GM13977 (cell line): ENCODE results near the gene UBASH3A.

Experiments used
- DNase-seq: peaks from one replicate; pipeline ENCODE4 v3.0.0; 2012; ENCODE audit warnings: low spot score
- CTCF ChIP-seq: IDR thresholded peaks from 2 replicates; pipeline ENCODE4 v1.5.1; 2012; ENCODE audit warnings: mild to moderate bottlenecking, control low read depth; ENCODE audit not compliant: insufficient read depth; ENCODE audit errors: extremely low read depth, missing control alignments
- in situ Hi-C: fragments of 300-500 bp; cut with MboI; formaldehyde crosslinking; loops from one replicate; pipeline ENCODE4 v1.12.0; 2022; ENCODE audit warnings: low sequenced_read_pairs, low pct_unique_long_range_greater_than_20kb, mixed read lengths, inconsistent platforms; ENCODE audit not compliant: unreplicated experiment

The UBASH3A gene

DNA sequence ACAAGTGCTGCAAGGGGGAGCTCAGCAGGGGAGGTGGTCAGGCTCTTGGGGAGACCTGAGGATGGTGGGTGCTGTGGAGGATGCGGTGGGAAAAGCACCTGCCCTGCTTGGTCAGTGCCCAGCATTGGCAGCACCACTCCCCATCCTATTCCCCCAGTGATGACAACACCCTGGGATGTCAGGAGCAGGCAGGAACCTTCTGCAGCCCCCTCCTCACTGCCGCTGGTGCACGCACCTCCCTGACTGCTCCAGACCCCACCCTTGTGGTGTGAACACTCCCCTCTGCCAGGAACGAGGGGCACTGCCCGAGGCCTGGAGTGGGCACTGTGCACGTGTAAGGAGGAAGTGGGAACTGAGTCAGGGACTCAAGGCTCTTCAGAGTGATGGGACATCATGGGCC is 20.4 kb upstream of the UBASH3A start:
- in situ Hi-C loops, result no loop called here
- no peak for TF ChIP-seq CTCF

DNA sequence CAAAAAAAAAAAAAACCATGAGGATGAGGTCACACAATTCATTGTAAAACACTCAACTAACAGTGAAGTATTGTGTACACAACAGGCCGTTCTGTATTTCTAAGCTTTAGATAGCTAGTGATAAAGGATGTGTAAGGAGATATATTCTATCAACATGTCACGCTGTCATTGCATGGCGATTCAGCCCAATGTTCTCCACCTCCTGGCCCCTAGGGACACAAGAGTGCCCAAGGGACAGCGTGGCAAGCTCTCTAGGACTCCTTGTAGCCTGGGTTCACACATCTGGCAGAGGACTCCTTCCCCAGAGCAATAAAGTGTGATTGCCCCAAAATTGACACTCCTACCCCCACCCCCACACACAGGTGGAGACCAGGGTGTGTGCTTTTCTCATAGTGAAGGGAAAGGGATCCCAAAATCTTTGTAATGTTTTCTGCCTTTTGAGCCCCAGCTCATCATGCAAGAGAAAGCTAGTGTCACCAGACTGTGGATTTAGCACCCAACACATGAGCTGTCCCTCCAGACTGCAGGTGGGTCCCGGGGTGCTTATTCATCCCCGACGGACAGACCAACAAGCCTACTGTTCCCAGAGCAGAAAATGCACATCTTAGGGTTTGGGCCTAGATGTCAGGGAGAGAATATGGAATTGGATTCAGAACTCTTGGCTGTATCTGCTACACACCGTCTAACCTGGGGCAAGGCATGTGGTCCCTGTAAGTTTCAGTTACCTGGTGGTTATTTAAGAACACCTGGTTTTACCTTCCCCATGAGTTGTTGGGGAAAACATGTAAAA is 19.4 kb upstream of the UBASH3A start:
- no peak for DNase-seq
- in situ Hi-C loops, result no loop called here

More for the DNA sequence above, 20.4 kb upstream of the UBASH3A start:
- DNase-seq, result no peak

GRCh38 chr21:42384989-42385388 is 18.7 kb upstream of the UBASH3A start:
- DNase-seq, result no peak
- in situ Hi-C loops, result no loop called here
- TF ChIP-seq CTCF, result no peak

More for the DNA sequence above, 19.4 kb upstream of the UBASH3A start:
- no peak for TF ChIP-seq CTCF

DNA sequence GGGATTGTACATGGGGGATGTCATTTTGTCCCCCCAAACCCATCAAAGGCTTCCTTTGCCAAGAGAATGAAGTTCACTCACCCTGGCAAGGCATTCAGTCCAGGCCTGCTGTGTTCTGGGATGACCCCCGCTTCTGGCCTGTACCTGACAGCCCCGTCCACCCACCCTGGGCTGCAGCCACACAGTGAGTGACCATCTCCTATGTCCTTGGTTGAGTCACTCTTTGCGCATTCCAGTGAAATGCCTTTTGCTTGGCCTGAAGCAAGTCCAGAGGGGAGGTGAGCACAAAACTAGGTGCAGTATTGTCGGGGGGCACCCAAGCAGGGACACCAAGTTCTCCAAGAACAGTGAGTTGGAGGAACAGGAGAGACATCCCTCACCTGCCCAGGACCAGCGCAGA is 18.1 kb upstream of the UBASH3A start:
- in situ Hi-C loops, result no loop called here
- no peak for TF ChIP-seq CTCF
- no peak for DNase-seq

DNA sequence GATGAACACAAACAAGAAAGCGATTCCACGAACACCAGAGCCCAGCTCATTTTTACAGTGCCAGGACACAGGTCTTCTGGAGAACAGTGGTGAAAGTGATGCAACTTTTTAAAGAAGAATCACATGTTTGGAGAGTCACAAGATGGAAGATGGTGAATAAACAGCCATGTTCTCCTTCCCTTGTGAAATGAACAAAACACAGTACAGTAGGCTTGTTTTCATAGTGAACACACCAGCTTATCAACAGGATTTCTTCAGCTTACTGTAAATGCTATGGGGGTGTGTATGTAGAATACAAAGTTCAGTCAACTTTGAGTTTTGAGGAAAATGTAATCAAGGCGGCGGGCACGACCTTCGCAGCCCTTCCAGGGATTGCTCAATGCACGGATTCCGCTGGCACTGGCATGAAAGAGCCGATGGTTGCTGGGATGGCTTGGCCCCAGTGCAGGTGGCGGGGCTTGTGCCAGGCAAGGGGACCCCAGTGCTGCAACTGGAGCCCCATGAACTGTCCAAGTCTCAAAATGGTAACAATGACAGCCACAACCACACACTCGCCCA is 17.6 kb upstream of the UBASH3A start:
- in situ Hi-C loops, result no loop called here
- no peak for TF ChIP-seq CTCF
- no peak for DNase-seq

DNA sequence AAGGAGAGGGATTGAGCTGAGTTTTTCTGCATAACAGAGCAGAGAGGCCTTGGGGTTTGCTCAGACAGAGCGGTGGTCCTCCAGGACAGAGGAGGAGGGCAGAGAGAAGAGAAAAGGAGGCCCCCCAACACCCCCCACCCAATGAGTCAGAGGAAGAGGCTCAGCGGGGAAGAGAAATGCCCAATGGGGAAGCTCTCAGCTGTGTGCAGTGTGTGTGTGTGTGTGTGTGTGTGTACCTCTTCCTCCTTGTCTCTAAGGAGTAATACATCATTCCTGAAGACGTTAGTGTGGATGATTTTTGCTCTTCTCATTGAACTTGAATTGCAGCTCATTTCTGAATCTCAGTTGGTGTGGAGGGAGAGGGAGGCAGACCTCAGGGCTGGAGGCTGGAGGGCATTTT is 16.5 kb upstream of the UBASH3A start:
- in situ Hi-C loops, result no loop called here
- DNase-seq, result no peak
- no peak for TF ChIP-seq CTCF
